ENCODE measurements around the gene SIK3.

The SIK3 gene

GRCh38 chr11:116833816-116834534 lies 264.3 kb downstream of the SIK3 start:
- no peak for DNase-seq

- DNase-seq, result no peak
These were observed 264.8 kb downstream of the SIK3 start for GRCh38 chr11:116833491-116833815.

- no peak for DNase-seq
These were observed 265.6 kb downstream of the SIK3 start for GRCh38 chr11:116832350-116833290.

GRCh38 chr11:116831790-116832349 lies 266.4 kb downstream of the SIK3 start:
- no peak for DNase-seq

- DNase-seq, result no peak
These were observed 267.9 kb downstream of the SIK3 start for GRCh38 chr11:116830184-116830912.

- DNase-seq, result no peak
These were observed 268.6 kb downstream of the SIK3 start, which contains the start of gene APOC3 for GRCh38 chr11:116829525-116830183. Gene APOC3, plus strand, starts transcription at chr11:116829907. Its CDS starts 676 bp downstream, at chr11:116830583.

- DNase-seq, result no peak
These were observed 269.4 kb downstream of the SIK3 start for GRCh38 chr11:116828632-116829524.

- no peak for DNase-seq
These were observed 270.8 kb downstream of the SIK3 start for GRCh38 chr11:116827461-116827860.

GRCh38 chr11:116826751-116827431 lies 271.3 kb downstream of the SIK3 start:
- DNase-seq, result no peak

GRCh38 chr11:116825854-116826750 lies 272.1 kb downstream of the SIK3 start:
- DNase-seq, result no peak

GRCh38 chr11:116825434-116825833 lies 272.8 kb downstream of the SIK3 start:
- DNase-seq, result no peak

- no peak for DNase-seq
These were observed 275.0 kb downstream of the SIK3 start, which contains the start of gene APOA4 for GRCh38 chr11:116823031-116823843. Gene APOA4, minus strand, starts transcription at chr11:116823304. Its CDS starts 113 bp downstream, at chr11:116823191.

GRCh38 chr11:116822575-116822974 lies 275.7 kb downstream of the SIK3 start:
- no peak for DNase-seq

- no peak for DNase-seq
These were observed 276.9 kb downstream of the SIK3 start for GRCh38 chr11:116821050-116821918.

- DNase-seq, result no peak
These were observed 279.2 kb downstream of the SIK3 start for GRCh38 chr11:116819049-116819448.

- no peak for DNase-seq
These were observed 283.7 kb downstream of the SIK3 start for GRCh38 chr11:116814502-116814901.

GRCh38 chr11:116813781-116814471 lies 284.3 kb downstream of the SIK3 start:
- DNase-seq, result no peak
